ENCODE data around the gene HNRNPA3. TPM values are rescaled to one million over a fixed set of nuclear protein-coding genes. Genes with fewer than 3 reads are reported as not detected.

HNRNPA3 gene
- total RNA-seq, 1 experiment from 2014 or later = 179 TPM

DNA sequence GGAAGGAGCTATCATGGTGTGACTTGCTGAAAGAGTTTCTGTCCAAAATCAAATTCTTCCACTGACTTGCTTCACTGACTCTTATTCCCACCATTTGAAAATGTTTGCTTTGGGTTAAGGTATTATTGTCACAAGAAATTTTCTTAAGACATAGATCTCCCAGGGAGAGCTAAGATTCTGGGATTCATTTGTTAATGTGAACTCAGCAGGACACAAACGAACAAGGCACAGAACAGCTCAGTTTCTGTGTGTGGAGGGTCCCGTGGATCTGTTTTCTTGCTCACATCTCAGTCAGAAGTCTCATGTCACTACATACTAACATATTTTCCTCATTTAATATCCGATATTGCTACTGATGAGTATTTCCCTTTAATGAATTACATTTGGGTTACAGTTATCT lies 8.2 kb upstream of the HNRNPA3 start:
- Mint-ChIP-seq H3K4me1 (ENCODE audit: insufficient read depth, unreplicated experiment) (no peaks in the 10 kb centered on the region), H3K4me3 (ENCODE audit: unreplicated experiment) (no peak overlapping the region), H3K27me3 (ENCODE audit: insufficient read depth, unreplicated experiment) (no peaks in the 10 kb centered on the region), H3K9me3 (ENCODE audit: unreplicated experiment) (no peaks in the 10 kb centered on the region), H3K27ac (ENCODE audit: low read depth, unreplicated experiment) (no peak overlapping the region), H3K36me3 (ENCODE audit: insufficient read depth, unreplicated experiment) (peaks cover 6% of the 10 kb centered on the region)
- no peak for DNase-seq (ENCODE audit: unreplicated experiment)
- intact Hi-C loops (cut with micrococcal nuclease) = no loop called here
- ChIA-PET POLR2A (interaction anchor here (0.5 to 8.0 kb wide), 3 partner anchors 8 to 133 kb away, joined by 4 to 61 read pairs (median 4); partner anchors contain the start of gene HNRNPA3), CTCF (interaction anchor here (0.6 to 1.0 kb wide), 3 partner anchors 14 to 60 kb away, joined by 3 read pairs; partner anchors contain the start of gene NFE2L2)
- BruUV-seq (replicated peaks) = no TSS peak
- no peak for TF ChIP-seq CTCF (IDR thresholded peaks at IDR 0.05; ENCODE audit: unreplicated experiment)

- Mint-ChIP-seq H3K9me3 (ENCODE audit: unreplicated experiment) (no peaks in the 10 kb centered on the region), H3K4me3 (ENCODE audit: unreplicated experiment) (no peak overlapping the region), H3K4me1 (ENCODE audit: insufficient read depth, unreplicated experiment) (no peaks in the 10 kb centered on the region), H3K27me3 (ENCODE audit: insufficient read depth, unreplicated experiment) (no peaks in the 10 kb centered on the region), H3K36me3 (ENCODE audit: insufficient read depth, unreplicated experiment) (peaks cover 14% of the 10 kb centered on the region), H3K27ac (ENCODE audit: low read depth, unreplicated experiment) (no peak overlapping the region)
- no peak for TF ChIP-seq CTCF (IDR thresholded peaks at IDR 0.05; ENCODE audit: unreplicated experiment)
- ChIA-PET CTCF (no interaction called here), POLR2A (interaction anchor here (0.9 kb wide), 1 partner anchor 30 kb away, joined by 3 read pairs; no protein-coding TSS in a partner anchor)
- intact Hi-C loops (cut with micrococcal nuclease) = no loop called here
- BruUV-seq (replicated peaks) = no TSS peak
- DNase-seq (ENCODE audit: unreplicated experiment) = no peak
Observed at GRCh38 chr2:177207101-177207500, 5.5 kb upstream of the HNRNPA3 start.

DNA sequence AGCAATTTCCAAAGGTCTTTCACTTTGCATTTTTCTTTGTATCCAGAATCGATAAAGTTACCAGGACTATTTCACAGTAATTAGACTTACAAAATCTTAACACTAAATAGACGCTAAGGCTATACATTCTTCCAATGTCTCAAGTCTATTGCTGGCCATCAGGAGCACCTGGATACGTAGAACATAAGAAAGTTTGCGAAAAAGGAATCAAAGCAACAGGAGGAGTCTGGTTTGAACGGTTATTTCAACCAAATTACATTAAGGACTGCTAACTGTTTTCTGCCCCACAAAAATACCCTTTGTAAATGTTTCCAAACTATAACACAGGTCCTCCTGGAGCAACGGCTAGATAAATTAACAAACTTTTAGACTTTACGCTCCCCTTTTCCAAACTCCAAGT lies 1.4 kb upstream of the HNRNPA3 start:
- no peak for TF ChIP-seq CTCF (IDR thresholded peaks at IDR 0.05; ENCODE audit: unreplicated experiment)
- BruUV-seq (replicated peaks) = no TSS peak

DNA sequence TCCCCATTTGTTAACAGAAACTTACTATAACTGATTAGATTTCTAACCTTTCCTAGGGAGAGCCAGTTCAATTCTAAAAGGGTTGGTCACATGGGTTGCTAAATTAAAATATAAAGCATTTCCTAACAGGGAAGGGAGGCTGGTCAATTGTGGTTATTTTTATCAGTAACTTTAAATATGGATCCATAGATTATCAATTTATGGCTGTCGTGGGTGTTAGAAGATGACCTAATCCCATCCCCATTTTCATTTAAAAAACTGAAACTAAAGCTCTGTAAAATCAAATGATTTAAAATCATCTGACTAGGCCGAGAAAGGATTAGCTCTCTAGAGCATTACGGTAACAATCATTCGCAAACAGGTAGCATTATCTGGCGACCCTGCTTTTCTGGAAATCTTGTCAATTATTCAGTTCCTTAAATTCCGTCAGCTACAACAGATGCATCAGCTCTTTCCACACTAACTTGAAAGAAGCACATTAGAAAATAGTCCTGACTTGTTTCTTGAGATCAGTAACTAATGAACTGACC lies 953 bp upstream of the HNRNPA3 start:
- CTCF ChIA-PET = interaction anchor here (0.6 to 1.0 kb wide), 5 partner anchors 13 to 53 kb away, joined by 3 to 5 read pairs (median 3); no protein-coding TSS in a partner anchor
- Mint-ChIP-seq H3K27ac (ENCODE audit: low read depth, unreplicated experiment) (peak overlapping the region; percentile 100), H3K4me1 (ENCODE audit: insufficient read depth, unreplicated experiment) (peaks cover 11% of the 10 kb centered on the region), H3K27me3 (ENCODE audit: insufficient read depth, unreplicated experiment) (no peaks in the 10 kb centered on the region), H3K9me3 (ENCODE audit: unreplicated experiment) (no peaks in the 10 kb centered on the region), H3K36me3 (ENCODE audit: insufficient read depth, unreplicated experiment) (peaks cover 50% of the 10 kb centered on the region), H3K4me3 (ENCODE audit: unreplicated experiment) (peak overlapping the region; percentile 91)
- TF ChIP-seq CTCF (IDR thresholded peaks at IDR 0.05; ENCODE audit: unreplicated experiment) = no peak
- BruUV-seq (replicated peaks) = TSS peak; percentile 94
- POLR2A ChIA-PET = interaction anchor here (0.6 to 5.0 kb wide), 30 partner anchors 10 to 1147 kb away, joined by 3 to 139 read pairs (median 7); partner anchors contain the start of genes AGPS and NFE2L2
- no peak for DNase-seq (ENCODE audit: unreplicated experiment)
- intact Hi-C loops (cut with micrococcal nuclease) = loop anchor here (1.0 to 5.0 kb wide), 3 partner anchors 39 to 121 kb away; no protein-coding TSS in a partner anchor

More for the DNA sequence above, 1.4 kb upstream of the HNRNPA3 start:
- ChIA-PET CTCF (interaction anchor here (0.6 to 1.0 kb wide), 5 partner anchors 13 to 52 kb away, joined by 3 to 5 read pairs (median 3); no protein-coding TSS in a partner anchor), POLR2A (interaction anchor here (0.6 to 5.0 kb wide), 27 partner anchors 11 to 482 kb away, joined by 3 to 139 read pairs (median 8); partner anchors contain the start of genes AGPS and NFE2L2)
- Mint-ChIP-seq H3K27me3 (ENCODE audit: insufficient read depth, unreplicated experiment) (no peaks in the 10 kb centered on the region), H3K4me3 (ENCODE audit: unreplicated experiment) (peak overlapping the region; percentile 91), H3K27ac (ENCODE audit: low read depth, unreplicated experiment) (peak overlapping the region; percentile 100), H3K36me3 (ENCODE audit: insufficient read depth, unreplicated experiment) (peaks cover 45% of the 10 kb centered on the region), H3K4me1 (ENCODE audit: insufficient read depth, unreplicated experiment) (peaks cover 7% of the 10 kb centered on the region), H3K9me3 (ENCODE audit: unreplicated experiment) (no peaks in the 10 kb centered on the region)
- intact Hi-C loops (cut with micrococcal nuclease) = loop anchor here (1.0 to 5.0 kb wide), 2 partner anchors 47 to 121 kb away; no protein-coding TSS in a partner anchor
- DNase-seq (ENCODE audit: unreplicated experiment) = no peak

Data from MCF 10A (cell line).